HG02840 (cell line): ENCODE data around the gene MRPL28.
"Not testable (repeated sequence)": the region's sequence is repeated elsewhere in the genome, so short reads cannot be mapped to it uniquely, and the experiment has no call there.

Experiments used
- ATAC-seq: cut with Tn5 transposase; IDR thresholded peaks from one replicate; pipeline ENCODE4 v1.9.1; 2021; ENCODE audit warnings: mild to moderate bottlenecking, moderate library complexity, moderate number of reproducible peaks; ENCODE audit not compliant: unreplicated experiment, low FRiP score

The MRPL28 gene

DNA sequence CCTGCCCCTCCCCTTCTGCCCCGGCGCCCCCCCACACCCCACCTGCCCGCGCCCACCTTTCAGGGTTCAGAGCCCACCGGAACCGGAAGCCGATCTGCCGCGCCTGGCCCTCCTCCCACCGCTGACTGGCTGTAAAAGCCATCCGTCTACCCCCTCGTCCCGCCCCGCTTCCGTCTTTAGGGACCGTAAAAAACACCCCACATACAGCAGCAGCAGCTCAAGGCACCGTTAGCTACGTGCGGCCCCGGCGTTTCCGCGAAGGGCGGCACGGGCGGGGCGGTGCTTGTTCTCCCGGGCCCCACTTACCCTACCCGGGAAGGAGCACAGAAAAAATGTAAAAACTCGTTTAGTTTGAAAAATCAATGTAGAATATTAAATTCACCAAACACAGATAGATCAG lies at the start of gene MRPL28:
MRPL28 (minus strand) TSS at position 96 of the 400 bp plus-strand sequence. CDS start 320 bp downstream, outside the sequence.
- peak; percentile 53 for ATAC-seq

DNA sequence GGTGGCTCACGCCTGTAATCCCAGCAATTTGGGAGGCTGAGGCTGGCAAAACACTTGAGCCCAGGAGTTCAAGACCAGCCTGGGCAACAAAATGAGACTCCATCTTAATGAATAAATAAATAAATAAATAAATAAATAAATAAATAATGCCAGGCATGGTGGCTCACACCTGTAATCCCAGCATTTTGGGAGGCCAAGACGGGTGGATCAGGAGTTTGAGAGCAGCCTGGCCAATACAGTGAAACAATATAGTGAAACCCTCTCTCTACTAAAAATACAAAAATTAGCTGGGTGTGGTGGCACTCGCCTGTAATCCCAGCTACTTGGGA lies 44.8 kb upstream of the MRPL28 start:
- not testable (repeated sequence) for ATAC-seq

GRCh38 chr16:414395-415169 lies 44.2 kb upstream of the MRPL28 start:
- no peak for ATAC-seq

DNA sequence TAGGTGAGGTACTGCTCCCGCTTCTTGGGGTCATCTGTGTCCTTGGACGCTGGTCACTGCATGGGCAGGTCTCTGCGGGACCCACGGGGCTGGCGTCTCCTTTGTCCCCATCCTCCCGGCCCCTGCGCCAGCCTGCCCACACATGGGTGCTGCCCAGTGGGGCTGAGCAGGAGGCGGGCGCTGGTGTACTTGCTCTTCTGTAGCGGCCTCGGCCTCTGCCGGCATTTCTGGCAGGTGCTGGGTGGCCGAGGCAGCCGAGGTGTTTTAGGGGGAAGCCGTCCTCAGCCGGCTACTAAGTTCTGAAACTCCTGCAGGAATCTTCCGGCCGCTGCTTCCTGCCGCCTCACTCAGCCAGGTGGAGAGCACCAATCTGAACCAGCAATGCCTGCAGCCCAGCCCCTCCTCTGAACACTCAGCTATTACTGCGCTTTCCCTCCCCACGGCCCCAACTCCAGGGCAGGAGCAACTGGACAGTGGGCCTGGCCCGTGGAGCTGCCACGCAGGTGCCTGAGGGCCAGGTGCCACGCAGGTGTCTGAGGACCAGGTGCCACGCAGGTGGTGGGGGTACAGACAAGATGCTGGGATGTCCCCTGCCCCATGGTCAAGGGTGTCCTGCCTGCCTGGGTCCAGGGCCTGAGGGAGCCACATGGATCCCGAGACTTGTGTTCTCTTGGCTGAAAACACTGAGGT lies 41.4 kb upstream of the MRPL28 start:
- ATAC-seq = no peak

DNA sequence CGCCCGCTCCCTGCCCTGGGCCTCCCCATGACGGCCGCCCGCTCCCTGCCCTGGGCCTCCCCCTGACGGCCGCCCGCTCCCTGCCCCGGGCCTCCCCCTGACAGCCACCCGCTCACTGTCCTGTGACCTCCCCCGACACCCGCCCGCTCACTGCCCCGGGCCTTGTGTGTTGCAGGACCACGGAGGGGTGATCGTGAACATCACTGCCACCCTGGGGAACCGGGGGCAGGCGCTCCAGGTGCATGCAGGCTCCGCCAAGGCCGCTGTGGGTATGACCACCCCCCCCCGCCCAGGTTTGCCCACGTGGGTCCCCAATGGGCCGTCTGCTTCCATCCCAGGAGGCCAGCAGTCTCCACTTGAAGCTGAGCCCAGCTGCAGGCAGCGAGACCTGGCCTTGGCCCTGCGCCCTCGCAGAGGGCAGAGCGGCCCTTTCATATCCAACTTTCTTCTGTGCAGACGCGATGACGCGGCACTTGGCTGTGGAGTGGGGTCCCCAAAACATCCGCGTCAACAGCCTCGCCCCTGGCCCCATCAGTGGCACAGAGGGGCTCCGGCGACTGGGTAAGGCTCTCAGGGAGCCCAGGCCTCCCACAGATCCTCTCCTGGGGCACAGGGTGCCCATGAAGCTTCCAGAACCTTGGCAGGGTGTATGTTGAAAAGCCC lies 40.3 kb upstream of the MRPL28 start:
- no peak for ATAC-seq

DNA sequence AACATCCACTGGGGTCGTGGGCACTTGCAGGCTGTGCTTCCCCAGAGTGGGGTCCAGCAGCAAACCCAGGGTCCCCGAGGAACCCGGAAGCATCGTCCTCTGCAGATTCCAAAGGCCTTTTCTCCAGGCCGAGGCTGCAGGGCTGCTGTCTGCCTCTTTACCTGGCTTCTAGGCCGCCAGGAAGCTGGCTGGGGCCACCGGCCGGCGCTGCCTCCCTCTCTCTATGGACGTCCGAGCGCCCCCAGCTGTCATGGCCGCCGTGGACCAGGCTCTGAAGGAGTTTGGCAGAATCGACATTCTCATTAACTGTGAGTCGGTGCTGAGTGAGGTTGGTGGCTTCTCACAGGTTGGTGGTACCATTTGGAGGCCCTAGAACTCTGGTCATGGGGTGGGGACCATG lies 36.9 kb upstream of the MRPL28 start:
- ATAC-seq = no peak

DNA sequence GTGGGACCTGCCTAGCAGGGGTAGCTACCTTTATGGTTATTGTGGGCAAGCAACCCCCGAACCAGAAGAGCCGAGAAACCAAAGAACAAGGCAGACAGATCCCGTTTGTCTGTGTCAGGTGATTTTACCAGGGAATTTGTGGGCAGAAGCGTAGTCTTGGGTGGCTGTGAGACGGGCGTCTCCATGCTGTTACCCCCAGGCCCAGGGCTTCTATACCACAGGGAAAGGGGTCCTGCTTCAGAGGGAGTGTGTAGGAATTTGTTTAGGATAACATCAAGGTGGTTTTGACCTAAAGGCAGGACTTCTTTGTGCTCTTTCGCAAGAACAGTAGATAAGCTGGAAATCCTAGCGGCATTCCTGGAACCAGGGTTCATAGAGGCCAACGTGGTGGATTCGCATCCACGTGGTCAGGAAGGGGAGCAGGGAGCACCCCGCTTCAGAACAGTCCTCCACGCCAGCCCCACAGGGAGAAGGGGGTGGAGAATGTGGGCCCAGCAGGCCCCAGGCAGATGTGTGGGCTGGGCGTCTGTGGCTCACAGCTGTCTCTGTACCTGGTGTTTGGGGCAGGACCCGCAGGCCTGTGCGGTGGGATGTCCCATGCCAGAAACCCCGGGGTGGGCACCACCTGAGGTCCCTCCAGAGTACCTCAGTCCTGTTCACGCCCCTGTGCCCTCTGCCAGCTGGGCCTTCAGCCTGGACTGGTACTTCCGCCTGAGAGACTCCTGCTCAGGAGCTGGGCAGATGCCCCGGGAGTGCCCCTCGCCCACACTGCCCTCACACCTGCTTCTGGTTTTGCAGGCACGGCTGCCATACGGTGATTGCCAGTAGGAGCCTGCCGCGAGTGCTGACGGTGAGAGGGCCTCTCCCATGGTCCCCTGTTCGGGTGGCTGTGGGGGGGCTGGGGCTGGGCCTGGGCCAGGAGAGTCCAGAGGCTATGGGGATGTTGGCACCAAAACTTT lies 35.5 kb upstream of the MRPL28 start:
- ATAC-seq = no peak

GRCh38 chr16:404971-405486 lies 34.7 kb upstream of the MRPL28 start:
- ATAC-seq = no peak

GRCh38 chr16:401468-402348 lies 31.4 kb upstream of the MRPL28 start, which contains the start of gene DECR2:
TSS of gene DECR2 (plus strand) at chr16:401885. CDS start at chr16:401964, 79 bp downstream.
- ATAC-seq = peak; percentile 59

GRCh38 chr16:400061-400591 lies 29.8 kb upstream of the MRPL28 start:
- no peak for ATAC-seq

DNA sequence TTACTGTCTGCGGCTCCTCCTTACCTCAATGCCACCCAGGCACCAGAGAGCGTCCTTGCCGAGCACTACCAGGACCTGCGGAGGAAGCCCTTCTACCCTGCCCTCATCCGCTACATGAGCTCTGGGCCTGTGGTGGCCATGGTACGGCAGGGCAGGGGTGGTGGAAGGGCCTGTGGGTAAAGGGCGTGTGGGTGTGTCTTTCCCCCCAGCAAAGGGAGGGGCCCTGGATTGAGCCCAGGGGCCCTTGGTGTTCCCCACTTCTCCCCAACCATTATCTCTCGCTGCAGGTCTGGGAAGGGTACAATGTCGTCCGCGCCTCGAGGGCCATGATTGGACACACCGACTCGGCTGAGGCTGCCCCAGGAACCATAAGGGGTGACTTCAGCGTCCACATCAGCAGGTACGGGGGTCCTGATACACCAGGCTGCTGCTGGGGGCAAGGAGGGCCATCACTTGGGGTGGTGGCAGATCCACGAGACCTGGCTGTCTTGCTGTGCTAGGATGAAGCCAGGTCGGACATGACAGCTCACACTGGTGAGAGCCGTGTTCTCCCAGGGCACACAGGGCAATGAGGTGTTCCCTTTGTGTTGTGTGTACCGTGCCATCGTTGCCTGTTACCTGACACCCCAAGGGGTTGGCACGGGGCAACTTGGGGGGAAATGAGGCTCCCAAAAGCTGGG lies 29.1 kb upstream of the MRPL28 start:
- no peak for ATAC-seq

DNA sequence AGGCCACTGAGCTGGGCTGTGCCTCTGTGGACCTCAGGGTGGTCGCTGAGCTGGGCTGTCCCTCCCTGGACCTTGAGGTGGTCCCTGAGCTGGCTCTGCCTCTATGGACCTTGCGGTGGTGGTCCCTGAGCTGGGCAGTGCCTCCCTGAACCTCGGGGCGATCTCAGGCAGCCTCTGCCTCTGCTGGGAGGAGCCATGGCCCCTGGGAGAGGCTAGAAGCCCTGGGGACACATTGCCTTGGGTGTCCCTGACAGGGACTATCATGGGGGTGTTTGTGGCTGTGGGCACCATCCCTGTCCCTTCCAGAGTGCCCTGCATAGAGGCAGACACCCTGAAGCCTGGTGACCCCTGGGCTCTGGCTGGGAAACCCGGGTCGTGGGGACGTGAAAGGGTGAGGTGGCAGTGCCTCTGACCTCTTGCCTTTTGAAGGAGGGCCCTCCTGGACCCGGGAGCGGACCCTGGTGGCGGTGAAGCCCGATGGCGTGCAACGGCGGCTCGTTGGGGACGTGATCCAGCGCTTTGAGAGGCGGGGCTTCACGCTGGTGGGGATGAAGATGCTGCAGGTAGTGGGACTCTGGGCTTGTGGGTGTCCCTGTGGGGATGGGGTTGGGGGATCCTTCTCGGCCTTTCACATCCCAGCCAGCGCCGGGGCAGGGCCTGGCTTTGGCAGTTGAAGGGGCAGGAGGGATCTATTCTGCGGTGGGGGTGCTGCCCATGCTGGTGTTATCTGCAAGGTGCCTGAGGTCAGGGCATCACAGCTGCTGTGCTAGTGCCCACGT lies 28.4 kb upstream of the MRPL28 start:
- ATAC-seq = no peak

DNA sequence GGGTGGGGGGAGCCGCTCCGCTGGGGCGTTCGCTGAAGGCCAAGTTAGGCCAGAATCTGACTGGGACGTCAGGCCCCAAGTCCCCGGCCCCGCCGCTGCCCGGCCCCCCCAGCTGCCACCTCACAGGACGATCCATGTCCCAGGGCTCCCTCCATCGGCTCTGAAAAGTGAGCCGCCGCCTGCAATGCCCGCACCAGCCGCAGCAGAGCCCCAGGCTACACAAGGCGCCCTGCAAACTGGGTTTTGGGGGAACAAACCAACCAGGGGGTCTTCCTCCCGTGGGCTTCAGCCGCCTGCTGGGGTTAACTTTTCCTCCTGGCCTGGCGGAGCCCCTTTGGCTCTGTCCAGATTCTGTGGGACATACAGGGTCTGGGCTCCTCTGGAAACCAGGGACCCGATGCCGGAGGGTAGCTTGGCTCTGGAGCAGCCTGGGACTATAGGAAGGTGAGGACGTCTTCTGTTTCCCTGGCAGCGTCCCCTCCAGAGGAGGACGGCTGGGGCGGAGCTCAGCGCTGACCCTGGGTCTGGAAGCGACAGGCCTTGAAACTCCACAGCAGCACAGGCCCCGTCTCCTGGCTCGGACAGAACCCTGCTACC lies 27.5 kb upstream of the MRPL28 start:
- ATAC-seq = no peak

DNA sequence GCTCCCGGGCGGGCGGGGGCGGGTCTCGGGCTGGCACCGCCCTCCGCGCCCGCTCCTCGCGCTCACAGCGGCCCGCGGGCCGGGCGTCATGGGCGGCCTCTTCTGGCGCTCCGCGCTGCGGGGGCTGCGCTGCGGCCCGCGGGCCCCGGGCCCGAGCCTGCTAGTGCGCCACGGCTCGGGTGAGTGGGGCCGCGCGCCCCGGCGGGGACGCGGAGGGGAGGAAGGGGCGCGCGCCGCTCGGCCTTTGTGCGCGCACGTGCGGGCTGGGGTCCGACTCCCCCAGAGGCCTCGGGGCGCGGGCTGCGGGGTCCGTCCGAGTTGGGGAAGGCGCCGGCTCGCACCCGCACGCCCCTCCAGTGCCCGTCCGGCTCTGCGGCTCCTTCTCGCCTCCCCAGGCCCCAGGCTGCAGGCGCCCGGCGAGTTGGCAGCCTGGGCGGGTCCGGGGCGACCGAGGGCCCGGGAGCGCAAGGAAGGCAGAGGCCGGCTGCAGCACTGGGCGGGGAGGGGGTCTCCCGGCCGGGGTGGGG lies 26.9 kb upstream of the MRPL28 start, which contains the start of gene NME4:
NME4 (plus strand) TSS at position 65 of the 527 bp plus-strand sequence; CDS start at position 89, 24 bp downstream.
- ATAC-seq = no peak

DNA sequence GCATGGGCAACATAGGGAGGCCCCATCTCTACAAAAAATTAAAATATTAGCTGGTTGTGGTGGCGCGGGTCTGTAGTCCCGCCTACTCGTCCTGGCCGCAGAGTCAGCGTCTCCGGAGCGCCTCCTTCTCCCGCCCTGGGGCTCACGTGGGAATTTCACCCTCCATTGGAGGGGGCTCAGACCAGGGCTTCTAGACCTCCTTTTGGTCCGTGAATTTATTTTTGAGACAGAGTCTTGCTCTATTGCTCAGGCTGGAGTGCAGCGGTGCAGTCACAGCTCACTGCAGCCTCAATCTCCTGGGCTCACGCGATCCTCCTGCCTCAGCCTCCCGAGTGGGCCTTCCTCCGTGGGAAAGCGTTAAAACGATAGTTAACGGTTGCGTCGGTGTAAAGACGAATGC lies 26.3 kb upstream of the MRPL28 start:
- no peak for ATAC-seq

DNA sequence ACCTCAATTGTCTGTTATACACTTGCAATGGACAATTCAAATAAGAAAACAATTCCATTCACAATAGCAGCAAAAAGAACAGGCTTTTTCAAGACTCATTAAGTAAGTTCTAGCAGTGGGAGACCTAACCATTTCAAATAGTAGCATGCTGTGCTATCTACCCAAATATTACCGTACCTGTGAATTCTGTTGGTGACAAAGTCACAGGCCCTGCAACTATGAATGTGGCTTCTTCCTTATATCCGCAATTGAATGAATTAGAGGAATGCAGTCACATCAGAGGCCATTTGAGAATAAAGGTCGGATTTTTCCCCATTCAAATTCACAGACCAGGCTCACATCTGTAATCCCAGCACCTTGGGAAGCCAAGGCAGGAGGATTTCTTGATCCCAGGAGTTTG lies 25.9 kb upstream of the MRPL28 start:
- ATAC-seq = no peak
